ENCODE measurements around the gene SHROOM3.

The SHROOM3 gene

DNA sequence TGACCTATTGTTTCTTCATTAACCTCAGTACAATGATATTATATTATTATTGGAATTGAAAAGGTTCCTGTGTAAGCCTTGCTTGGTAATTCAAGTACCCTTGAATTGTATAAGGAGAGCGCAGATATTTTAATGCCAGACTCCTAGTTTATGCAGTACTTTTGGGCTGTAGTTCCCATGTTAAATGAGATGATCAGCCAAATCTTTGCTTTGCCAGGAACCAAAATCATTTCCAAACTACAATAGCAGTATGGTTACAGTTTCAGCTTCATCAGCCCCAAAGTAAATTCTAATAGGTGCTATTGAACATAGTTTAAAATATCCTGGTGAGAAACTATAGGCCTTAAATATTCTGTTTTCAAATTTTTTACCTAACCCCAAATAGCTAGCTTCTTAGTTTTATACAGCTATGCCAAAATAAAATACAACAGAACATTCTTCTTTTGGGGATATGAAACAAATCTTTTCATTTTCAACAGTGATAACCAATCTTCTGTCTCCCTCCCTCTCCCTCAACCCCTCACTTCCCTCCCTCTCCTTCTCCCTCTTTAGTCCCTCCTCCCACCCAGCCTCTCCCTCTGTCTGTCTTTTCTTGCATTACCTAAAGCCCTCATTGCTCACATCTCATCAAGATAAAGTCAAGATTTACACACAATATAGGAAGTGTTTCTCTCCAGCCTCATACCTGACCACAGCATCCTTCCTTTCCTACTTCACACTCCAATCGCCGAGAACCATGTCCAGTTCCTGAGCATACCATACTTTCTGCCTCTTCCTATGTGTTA is 190.1 kb downstream of the SHROOM3 start:
- DNase-seq (ENCODE audit: low spot score) = no peak

DNA sequence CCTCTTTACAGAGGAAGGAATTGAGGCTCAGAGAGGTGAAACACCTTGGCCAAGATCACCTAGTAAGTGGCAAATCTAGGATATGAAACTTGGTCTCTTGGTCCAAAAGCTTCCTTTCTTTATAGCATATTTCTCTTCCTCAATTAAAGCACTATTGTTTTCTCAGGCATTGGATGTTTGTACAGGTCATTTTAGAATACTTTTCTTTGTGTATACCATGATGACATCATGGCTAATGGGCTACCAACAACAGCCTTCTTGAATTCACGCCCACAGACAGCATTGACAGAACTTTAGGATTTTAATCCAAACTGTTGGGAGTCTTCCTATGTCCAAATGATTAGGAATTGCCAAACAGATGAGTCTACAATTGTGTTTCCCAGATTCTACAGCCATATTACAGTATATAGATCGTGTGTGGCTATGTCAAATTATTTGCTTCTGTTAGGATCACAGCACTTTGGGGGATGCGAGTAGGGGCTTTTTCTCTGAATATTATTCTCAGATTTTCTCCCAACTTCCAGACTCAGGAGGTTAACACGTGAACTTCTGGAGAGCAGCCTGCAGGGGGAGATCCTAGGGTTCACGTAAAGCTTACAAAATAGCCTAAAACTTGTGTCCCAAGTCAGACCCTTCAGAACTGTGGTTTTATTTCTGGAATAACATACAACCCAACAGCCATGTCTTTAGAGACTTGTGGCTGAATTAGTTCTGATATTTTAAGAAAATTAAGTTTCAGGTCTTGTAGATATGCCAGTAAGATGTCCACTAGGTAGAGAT is 191.8 kb downstream of the SHROOM3 start:
- DNase-seq (ENCODE audit: low spot score) = no peak

- DNase-seq (ENCODE audit: low spot score) = no peak
Observed at GRCh38 chr4:76628251-76628650, 193.2 kb downstream of the SHROOM3 start.

DNA sequence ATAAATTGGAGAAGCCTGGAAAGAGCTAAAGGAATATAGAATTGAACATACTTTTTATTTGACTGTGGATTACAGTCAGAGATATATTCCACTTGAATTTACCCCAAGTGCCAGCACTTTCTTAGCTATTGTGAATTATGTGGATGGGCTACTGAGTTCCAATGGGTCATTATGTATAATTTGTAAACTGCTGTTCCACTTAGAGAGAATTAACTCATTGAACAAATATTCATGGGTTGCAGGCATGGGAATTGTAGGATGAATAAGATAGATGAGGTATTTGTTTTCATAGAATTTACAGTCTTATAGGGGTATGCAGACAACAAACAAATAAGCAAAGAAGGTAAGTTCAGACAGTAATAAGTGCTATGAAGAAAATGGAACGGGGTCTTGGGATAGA is 195.7 kb downstream of the SHROOM3 start:
- DNase-seq (ENCODE audit: low spot score) = no peak

DNA sequence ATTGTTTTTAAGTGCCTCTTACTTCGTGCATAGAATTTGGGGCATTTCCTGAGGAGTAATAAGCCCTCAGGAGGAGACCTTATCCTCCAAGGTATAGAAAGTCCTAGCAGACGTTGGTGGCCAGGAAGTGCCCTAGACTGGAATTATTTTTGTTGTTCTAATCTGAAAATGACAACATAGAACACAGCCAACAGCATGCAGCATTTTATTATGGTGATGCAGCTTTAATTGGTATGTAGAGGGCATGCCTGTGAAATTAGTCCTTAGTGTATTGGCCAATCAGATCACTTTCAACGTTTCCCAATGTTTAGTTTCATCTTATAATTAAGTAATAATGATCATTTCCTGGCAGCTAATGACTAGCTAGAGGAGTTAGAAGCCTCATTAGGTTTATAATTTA is 199.2 kb downstream of the SHROOM3 start:
- DNase-seq (ENCODE audit: low spot score) = no peak

DNA sequence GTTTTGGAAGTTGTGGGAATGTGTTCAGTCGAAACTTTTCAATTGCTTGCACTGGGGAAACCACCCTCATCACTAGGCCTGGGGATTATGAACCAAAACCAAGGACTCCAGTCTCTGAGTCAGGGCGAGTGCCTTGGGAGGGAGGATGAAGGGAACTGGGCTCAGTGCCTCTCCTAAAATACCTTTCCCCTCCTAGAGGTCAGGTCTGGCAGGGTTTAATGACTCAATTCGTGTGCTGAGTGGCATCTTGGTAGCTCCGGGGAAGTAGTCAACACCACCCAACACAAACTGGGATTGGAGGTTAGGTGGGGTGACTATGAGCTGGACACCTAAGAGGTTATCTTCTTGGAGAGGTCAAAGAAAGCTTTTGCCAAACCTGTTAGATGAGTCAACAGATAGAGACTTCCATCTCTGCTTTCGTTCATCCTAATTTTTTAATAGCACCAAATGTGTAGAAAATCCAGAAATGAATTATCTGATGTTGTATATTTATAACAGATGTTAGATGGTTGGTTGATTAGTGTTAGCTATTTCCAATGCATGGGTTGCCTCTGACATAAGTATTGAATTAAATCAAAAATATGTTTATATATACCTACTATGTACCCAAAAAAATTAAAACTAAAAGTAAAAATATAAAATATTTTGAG is 202.8 kb downstream of the SHROOM3 start:
- no peak for DNase-seq (ENCODE audit: low spot score)

GRCh38 chr4:76639288-76639687 is 204.3 kb downstream of the SHROOM3 start:
- no peak for DNase-seq (ENCODE audit: low spot score)

- no peak for DNase-seq (ENCODE audit: low spot score)
Observed at GRCh38 chr4:76640353-76640910, 205.4 kb downstream of the SHROOM3 start.

- no peak for DNase-seq (ENCODE audit: low spot score)
Observed at GRCh38 chr4:76641351-76641750, 206.3 kb downstream of the SHROOM3 start.

- no peak for DNase-seq (ENCODE audit: low spot score)
Observed at GRCh38 chr4:76641758-76642157, 206.7 kb downstream of the SHROOM3 start.

GRCh38 chr4:76644831-76645485 is 209.9 kb downstream of the SHROOM3 start:
- DNase-seq (ENCODE audit: low spot score) = no peak

DNA sequence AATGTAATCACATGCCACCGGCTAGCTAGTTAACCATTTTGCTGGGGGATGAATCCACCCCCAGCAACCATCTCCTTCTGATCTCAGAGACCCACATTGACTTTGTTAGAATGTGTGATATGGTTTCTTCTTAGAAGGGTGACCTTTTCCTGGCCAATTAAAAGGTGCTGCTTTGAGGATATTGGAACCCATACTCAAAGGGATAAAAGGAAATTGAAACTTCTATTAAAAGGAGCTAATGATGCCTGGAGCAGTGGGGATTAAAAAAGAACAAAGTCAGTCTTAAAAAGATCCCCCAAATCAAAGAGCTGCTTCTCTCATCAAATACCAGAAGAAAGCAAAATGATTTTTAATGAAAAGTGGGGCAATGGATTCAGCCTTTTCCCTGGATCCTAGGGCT is 214.1 kb downstream of the SHROOM3 start:
- DNase-seq (ENCODE audit: low spot score) = no peak

GRCh38 chr4:76651616-76652015 is 216.6 kb downstream of the SHROOM3 start:
- DNase-seq (ENCODE audit: low spot score) = no peak

GRCh38 chr4:76652389-76652788 is 217.4 kb downstream of the SHROOM3 start:
- no peak for DNase-seq (ENCODE audit: low spot score)

- no peak for DNase-seq (ENCODE audit: low spot score)
Observed at GRCh38 chr4:76654084-76654483, 219.1 kb downstream of the SHROOM3 start.

GRCh38 chr4:76654791-76655190 is 219.8 kb downstream of the SHROOM3 start:
- no peak for DNase-seq (ENCODE audit: low spot score)

DNA sequence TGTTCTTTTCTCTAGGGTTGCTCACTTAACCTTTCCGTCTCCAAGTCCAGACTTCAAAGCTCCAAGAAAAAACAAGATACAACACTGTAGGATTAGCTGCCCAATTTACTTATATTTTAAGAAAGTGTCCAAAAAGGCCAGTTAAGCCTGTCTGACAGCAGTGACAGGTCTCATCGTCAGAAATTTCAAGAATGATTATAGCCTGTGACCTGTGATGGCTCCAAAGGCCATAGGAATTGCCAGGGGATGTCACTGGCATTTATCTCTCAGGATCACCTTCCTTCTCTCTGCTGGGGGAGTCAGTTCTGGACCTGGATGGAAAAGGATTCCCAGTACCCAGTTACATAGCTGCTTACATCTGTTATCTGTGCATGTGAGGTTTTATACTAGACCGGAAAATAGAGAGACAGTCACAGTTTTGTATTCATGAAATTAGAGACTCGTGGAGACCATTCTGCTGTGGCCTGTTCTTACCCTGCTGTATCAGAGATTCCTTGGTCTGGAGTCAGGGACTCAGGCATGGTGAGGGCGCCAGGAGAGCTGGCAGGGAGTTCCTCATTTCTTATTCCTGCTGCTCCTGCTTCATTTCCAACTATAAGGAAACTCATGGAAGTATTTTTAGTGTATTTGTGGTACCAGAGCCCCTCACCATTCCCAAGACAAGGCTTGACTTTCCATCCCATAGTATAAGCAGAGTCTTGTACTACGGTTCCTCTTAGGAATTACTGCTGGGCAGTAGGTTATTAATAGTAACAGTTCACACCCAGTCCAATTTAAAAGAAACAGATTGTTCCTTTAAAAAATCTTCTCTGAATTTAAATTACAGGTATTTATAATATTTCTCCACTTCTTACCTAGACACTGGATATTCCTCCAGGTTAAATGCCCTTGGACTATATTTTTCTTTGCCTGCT is 220.8 kb downstream of the SHROOM3 start:
- no peak for DNase-seq (ENCODE audit: low spot score)

- DNase-seq (ENCODE audit: low spot score) = no peak
Observed at GRCh38 chr4:76657443-76657842, 222.4 kb downstream of the SHROOM3 start.

GRCh38 chr4:76658231-76659102 is 223.4 kb downstream of the SHROOM3 start:
- DNase-seq (ENCODE audit: low spot score) = no peak

DNA sequence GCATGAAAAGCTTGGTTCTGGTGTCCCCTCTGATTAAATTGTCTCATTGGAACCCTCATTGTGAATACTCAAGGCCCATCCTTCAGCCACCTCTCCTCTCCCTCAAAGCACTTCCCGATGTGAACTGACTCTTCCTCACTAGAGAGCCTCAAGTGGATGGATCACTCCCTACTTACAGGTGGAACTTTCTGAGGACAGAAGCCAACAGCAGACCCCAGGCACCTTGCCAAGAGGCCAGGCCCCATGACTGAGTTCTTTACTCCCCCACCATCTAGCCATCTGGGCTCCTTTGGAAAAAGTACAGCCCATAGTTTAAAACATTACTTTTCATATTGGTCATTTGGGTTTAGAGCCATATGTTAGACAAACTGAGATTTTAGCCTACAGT is 224.1 kb downstream of the SHROOM3 start:
- DNase-seq (ENCODE audit: low spot score) = no peak
